ENCODE results near the gene KDM5C. TPM values are rescaled to one million over a fixed set of nuclear protein-coding genes. Genes with fewer than 3 reads are reported as not detected.

KDM5C gene
- total RNA-seq, 2 donors from 2014 or later: 57.4 to 101 TPM

GRCh38 chrX:53233536-53233935 lies 8.5 kb upstream of the KDM5C start:
- no peaks in the 10 kb centered on the region for H3K27me3 ChIP-seq (replicated peaks; ENCODE audit: insufficient read depth)
- H3K27ac ChIP-seq: no peak overlapping the region
- H3K36me3 ChIP-seq: no peaks in the 10 kb centered on the region
- H3K4me1 ChIP-seq (ENCODE audit: control insufficient read depth in 1 of 2, low read depth in 2 of 2): no peaks in the 10 kb centered on the region
- H3K9me3 ChIP-seq: no peaks in the 10 kb centered on the region
- ATAC-seq (ENCODE audit: insufficient number of reproducible peaks, low FRiP score, low read depth) (no peak), DNase-seq (ENCODE audit: low spot score) (no peak)
- no peak for TF ChIP-seq CTCF (IDR thresholded peaks at IDR 0.05)
- no peak overlapping the region for H3K4me3 ChIP-seq

DNA sequence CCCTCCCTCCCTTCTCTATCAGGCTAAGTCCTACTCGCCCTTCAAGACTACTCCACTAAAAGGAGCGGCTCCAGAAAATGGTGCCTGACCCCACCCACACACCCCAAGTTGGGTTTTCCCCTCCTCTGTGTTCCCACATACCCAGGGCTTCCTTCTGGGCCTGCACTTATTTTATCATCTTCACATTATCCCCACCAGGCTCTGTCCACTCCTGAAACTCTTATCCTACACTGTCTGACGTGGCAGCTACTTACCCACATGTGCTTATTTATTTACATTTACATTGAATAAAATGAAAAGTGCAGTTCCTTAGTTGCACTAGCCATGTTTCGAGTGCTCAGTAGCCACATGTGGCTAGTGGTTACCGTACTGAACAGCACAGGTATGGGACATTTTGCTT lies 5.1 kb upstream of the KDM5C start:
- TF ChIP-seq CTCF (IDR thresholded peaks at IDR 0.05): no peak
- H3K36me3 ChIP-seq: no peaks in the 10 kb centered on the region
- no peak overlapping the region for H3K27ac ChIP-seq
- H3K4me3 ChIP-seq: no peak overlapping the region
- no peaks in the 10 kb centered on the region for H3K9me3 ChIP-seq
- ATAC-seq (ENCODE audit: insufficient number of reproducible peaks, low FRiP score, low read depth) (no peak), DNase-seq (ENCODE audit: low spot score) (no peak)
- no peaks in the 10 kb centered on the region for H3K27me3 ChIP-seq (replicated peaks; ENCODE audit: insufficient read depth)
- H3K4me1 ChIP-seq (ENCODE audit: control insufficient read depth in 1 of 2, low read depth in 2 of 2): no peaks in the 10 kb centered on the region

DNA sequence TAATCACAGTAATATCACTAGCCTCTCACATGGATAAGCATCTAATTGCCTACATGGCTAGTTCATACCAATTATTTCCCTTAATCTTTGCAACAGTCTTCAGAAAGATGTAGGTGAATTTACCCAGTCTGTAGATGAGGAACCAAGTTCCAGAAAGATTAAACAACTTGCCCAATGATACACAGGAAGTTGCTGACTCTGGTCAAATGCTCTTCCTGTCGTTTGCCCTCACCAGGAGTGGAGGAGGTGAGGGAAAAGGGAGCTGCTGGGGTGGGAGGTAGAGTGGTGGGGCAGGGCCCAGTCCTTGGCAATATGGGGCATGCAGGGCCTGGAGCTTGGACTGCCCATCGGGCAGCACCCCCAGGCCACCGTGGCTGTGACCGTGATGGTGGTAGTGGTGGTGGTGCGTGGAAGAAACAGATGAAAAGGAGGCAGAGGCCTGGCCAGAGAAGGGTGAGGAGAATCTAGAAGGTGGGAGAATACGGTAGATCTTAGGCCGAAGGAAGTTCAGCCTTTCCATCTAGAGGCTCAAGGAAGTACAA lies 2.3 kb upstream of the KDM5C start:
- H3K27me3 ChIP-seq (replicated peaks; ENCODE audit: insufficient read depth): no peaks in the 10 kb centered on the region
- H3K36me3 ChIP-seq: no peaks in the 10 kb centered on the region
- DNase-seq (ENCODE audit: low spot score): no peak
- H3K9me3 ChIP-seq: no peaks in the 10 kb centered on the region
- no peak overlapping the region for H3K27ac ChIP-seq
- no peak for ATAC-seq (ENCODE audit: insufficient number of reproducible peaks, low FRiP score, low read depth)
- H3K4me3 ChIP-seq: no peak overlapping the region
- no peak for TF ChIP-seq CTCF (IDR thresholded peaks at IDR 0.05)
- H3K4me1 ChIP-seq (ENCODE audit: control insufficient read depth in 1 of 2, low read depth in 2 of 2): peaks cover 6 to 15% of the 10 kb centered on the region in 2 donors

DNA sequence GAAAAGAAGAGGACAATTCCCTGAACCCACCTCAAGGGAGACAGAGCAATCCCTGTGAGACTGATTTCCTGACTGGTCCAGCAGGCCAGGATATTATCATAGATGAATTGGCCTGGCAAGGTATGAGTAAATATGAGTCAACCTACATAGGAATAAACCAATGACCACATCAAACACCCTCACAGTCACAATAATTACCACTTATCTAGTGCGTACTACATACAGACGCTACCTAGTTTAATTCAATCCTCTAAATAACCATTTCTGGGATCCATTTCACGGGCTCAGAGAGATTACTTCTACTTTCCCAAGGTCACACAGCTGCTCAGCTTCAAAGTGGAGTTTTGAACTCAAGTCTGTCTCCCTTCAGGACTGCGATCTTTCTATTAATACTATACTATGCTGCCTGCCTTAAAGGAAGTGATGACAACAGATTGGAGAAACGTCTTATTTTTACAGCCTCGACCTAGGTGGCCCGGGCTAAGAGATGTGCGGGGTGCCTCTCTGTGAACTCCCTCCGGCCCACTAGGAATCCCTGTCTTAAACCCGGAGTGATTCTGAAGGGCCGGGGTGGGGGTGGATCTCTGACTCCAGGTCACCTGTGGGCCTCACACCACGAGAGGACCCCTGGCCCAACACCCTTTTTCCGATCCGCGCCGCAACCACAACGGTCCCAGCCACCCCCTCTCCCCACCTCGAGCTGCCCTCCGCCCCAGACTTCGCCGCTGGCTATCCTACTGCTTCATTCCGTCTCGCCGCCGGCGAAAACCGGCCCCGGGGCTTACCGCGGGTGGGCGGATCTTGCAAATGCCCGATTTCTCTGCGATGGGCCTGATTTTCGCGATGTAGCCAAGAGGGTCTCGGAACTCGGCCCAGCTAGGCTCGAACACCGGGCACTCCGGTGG lies 800 bp downstream of the KDM5C start:
- H3K4me1 ChIP-seq (ENCODE audit: control insufficient read depth in 1 of 2, low read depth in 2 of 2): peaks cover 6 to 25% of the 10 kb centered on the region in 2 donors
- no peaks in the 10 kb centered on the region for H3K27me3 ChIP-seq (replicated peaks; ENCODE audit: insufficient read depth)
- no peak for TF ChIP-seq CTCF (IDR thresholded peaks at IDR 0.05)
- no peaks in the 10 kb centered on the region for H3K9me3 ChIP-seq
- peak overlapping the region; percentile 81 for H3K4me3 ChIP-seq
- no peak for DNase-seq (ENCODE audit: low spot score)
- H3K36me3 ChIP-seq: peaks cover 6% of the 10 kb centered on the region
- no peak for ATAC-seq (ENCODE audit: insufficient number of reproducible peaks, low FRiP score, low read depth)
- peak overlapping the region; percentile 73 to 86 for H3K27ac ChIP-seq

GRCh38 chrX:53223068-53223693 lies 1.8 kb downstream of the KDM5C start:
- no peak for TF ChIP-seq CTCF (IDR thresholded peaks at IDR 0.05)
- Histone ChIP-seq H3K27me3 (replicated peaks; ENCODE audit: insufficient read depth) (no peaks in the 10 kb centered on the region), H3K9me3 (no peaks in the 10 kb centered on the region), H3K27ac (peak overlapping the region in 1 of 2 donors; percentile 73), H3K36me3 (peaks cover 8% of the 10 kb centered on the region), H3K4me1 (ENCODE audit: control insufficient read depth in 1 of 2, low read depth in 2 of 2) (peaks cover 6 to 25% of the 10 kb centered on the region in 2 donors), H3K4me3 (peak overlapping the region; percentile 81)
- no peak for ATAC-seq (ENCODE audit: insufficient number of reproducible peaks, low FRiP score, low read depth)
- DNase-seq (ENCODE audit: low spot score): no peak

Data from thoracic aorta (tissue), 2 donors.